ENCODE data around the gene SETBP1. TPM values are rescaled to one million over a fixed set of nuclear protein-coding genes. Genes with fewer than 3 reads are reported as not detected.

The SETBP1 gene
- total RNA-seq, 1 experiment from 2014 or later = 0.05 TPM

DNA sequence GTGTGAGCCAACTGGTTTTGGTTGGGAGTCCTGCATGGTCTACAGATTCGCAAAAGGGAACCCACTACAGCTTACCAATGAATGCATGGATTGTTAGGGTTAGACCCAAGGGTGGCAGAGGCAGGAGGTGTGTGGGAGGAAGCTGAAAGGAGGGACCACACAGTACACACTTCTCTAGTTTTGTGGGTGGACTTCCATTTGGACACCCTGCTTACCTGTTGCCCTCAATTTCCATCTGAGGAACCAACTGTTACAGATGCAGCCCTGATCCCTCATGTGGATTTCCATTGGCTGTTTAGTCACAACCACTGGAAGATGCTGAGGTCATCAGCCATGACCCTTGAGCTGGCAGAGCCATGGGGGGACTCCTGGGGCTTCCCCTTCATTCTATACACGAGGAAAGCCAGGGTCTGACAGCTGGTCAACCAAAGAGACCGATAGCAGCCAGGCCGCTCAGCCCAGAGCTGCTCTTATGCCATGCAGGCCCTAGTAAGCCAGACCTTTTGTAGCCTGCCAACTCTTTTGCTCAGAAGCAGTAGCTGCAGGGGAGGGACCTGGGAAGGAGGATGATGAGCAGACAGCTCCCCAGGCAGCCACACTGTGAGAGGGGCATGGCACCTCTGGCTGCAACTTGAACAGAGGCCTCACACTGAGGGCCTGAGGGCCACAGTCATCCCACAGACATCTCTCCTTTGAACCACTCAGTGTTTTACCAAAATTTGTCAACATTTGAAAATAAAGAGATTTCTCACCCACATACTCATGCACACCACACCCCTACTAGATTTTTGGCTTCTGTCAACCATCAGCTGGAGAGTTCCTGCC is 162.1 kb downstream of the SETBP1 start:
- no peak overlapping the region for H2AFZ ChIP-seq (ENCODE audit: low read depth, low read length, poor library complexity, severe bottlenecking)
- no peaks in the 10 kb centered on the region for H3K4me1 ChIP-seq (ENCODE audit: control insufficient read depth in 1 of 2, insufficient read depth in 2 of 2, low read length in 2 of 2)
- ChIA-PET RAD21 (ENCODE audit: low non-redundant PET in 1 of 2, low total read pairs in 2 of 2, uncharacterized antibody in 2 of 2, unreplicated experiment in 2 of 2) (no interaction called here), POLR2A (no interaction called here), CTCF (no interaction called here)
- H3K27me3 ChIP-seq (ENCODE audit: insufficient read depth, low read length) = no peaks in the 10 kb centered on the region
- H3K9me2 ChIP-seq (ENCODE audit: insufficient read depth) = no peaks in the 10 kb centered on the region
- H3K4me3 ChIP-seq (replicated peaks in 1 of 2; ENCODE audit: low read depth in 1 of 2, low read length in 2 of 2) = no peak overlapping the region
- H3K36me3 ChIP-seq (ENCODE audit: control insufficient read depth in 1 of 2, insufficient read depth in 2 of 2, low read length in 2 of 2) = no peaks in the 10 kb centered on the region
- no peak overlapping the region for H3K4me2 ChIP-seq (ENCODE audit: low read length)
- no peaks in the 10 kb centered on the region for H4K20me1 ChIP-seq (ENCODE audit: insufficient read depth)
- intact Hi-C loops (cut with micrococcal nuclease) = no loop called here
- H3K27ac ChIP-seq (ENCODE audit: low read depth, low read length) = no peak overlapping the region
- BruUV-seq (replicated peaks) = no TSS peak
- H3K9me3 ChIP-seq (ENCODE audit: control insufficient read depth in 1 of 2, insufficient read depth in 1 of 2, low read depth in 1 of 2, low read length in 2 of 2) = peaks cover 9 to 28% of the 10 kb centered on the region in 2 experiments; a peak in 2 of 4 replicates
- H3K79me2 ChIP-seq (ENCODE audit: insufficient read depth, low read length) = no peaks in the 10 kb centered on the region
- no peak overlapping the region for H3K9ac ChIP-seq (ENCODE audit: low read length)
- DNase-seq (ENCODE audit: low read depth, low spot score) = no peak
- no peak for ATAC-seq
- TF ChIP-seq CEBPB (IDR thresholded peaks at IDR 0.05; ENCODE audit: low read depth) (no peak), ZFX (IDR thresholded peaks at IDR 0.05) (no peak), POLR2AphosphoS5 (IDR thresholded peaks at IDR 0.05; ENCODE audit: low read depth, low read length) (no peak), SP1 (IDR thresholded peaks at IDR 0.05; ENCODE audit: low read depth) (no peak), ZNF274 (IDR thresholded peaks at IDR 0.05; ENCODE audit: low read depth, low read length) (no peak), SRF (IDR thresholded peaks at IDR 0.05; ENCODE audit: low read depth) (no peak), EGR1 (IDR thresholded peaks at IDR 0.05; ENCODE audit: low read depth) (no peak), EZH2 (IDR thresholded peaks at IDR 0.05) (no peak), TCF7L2 (IDR thresholded peaks at IDR 0.05; ENCODE audit: borderline replicate concordance, extremely low read depth, insufficient read depth, insufficient read length) (no peak), ELF1 (IDR thresholded peaks at IDR 0.05; ENCODE audit: borderline replicate concordance, low read depth) (no peak), SIN3A (IDR thresholded peaks at IDR 0.05; ENCODE audit: low read depth) (no peak), YY1 (IDR thresholded peaks at IDR 0.05; ENCODE audit: extremely low read depth, insufficient replicate concordance, low read depth, low read length) (no peak), RAD21 (IDR thresholded peaks at IDR 0.05; ENCODE audit: low read depth) (no peak), CBX3 (IDR thresholded peaks at IDR 0.05; ENCODE audit: low read depth) (no peak), POLR2A (IDR thresholded peaks at IDR 0.05; ENCODE audit: borderline replicate concordance, extremely low read depth, insufficient read depth, insufficient read length) (no peak)
- TF ChIP-seq, protein P1, sequence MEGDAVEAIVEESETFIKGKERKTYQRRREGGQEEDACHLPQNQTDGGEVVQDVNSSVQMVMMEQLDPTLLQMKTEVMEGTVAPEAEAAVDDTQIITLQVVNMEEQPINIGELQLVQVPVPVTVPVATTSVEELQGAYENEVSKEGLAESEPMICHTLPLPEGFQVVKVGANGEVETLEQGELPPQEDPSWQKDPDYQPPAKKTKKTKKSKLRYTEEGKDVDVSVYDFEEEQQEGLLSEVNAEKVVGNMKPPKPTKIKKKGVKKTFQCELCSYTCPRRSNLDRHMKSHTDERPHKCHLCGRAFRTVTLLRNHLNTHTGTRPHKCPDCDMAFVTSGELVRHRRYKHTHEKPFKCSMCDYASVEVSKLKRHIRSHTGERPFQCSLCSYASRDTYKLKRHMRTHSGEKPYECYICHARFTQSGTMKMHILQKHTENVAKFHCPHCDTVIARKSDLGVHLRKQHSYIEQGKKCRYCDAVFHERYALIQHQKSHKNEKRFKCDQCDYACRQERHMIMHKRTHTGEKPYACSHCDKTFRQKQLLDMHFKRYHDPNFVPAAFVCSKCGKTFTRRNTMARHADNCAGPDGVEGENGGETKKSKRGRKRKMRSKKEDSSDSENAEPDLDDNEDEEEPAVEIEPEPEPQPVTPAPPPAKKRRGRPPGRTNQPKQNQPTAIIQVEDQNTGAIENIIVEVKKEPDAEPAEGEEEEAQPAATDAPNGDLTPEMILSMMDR (IDR thresholded peaks at IDR 0.05 in 2 of 3, conservative IDR thresholded peaks at IDR 0.05 in 1 of 3; ENCODE audit: borderline replicate concordance in 1 of 3, insufficient read depth in 1 of 3, low read depth in 2 of 3, low read length in 2 of 3) = no peak
- TF ChIP-seq, protein P2, sequence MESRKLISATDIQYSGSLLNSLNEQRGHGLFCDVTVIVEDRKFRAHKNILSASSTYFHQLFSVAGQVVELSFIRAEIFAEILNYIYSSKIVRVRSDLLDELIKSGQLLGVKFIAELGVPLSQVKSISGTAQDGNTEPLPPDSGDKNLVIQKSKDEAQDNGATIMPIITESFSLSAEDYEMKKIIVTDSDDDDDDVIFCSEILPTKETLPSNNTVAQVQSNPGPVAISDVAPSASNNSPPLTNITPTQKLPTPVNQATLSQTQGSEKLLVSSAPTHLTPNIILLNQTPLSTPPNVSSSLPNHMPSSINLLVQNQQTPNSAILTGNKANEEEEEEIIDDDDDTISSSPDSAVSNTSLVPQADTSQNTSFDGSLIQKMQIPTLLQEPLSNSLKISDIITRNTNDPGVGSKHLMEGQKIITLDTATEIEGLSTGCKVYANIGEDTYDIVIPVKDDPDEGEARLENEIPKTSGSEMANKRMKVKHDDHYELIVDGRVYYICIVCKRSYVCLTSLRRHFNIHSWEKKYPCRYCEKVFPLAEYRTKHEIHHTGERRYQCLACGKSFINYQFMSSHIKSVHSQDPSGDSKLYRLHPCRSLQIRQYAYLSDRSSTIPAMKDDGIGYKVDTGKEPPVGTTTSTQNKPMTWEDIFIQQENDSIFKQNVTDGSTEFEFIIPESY (IDR thresholded peaks at IDR 0.05; ENCODE audit: extremely low read depth, insufficient replicate concordance, low read length) = no peak
- TF ChIP-seq, protein P3, sequence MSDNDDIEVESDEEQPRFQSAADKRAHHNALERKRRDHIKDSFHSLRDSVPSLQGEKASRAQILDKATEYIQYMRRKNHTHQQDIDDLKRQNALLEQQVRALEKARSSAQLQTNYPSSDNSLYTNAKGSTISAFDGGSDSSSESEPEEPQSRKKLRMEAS (IDR thresholded peaks at IDR 0.05) = no peak
